BJ (cell line): ENCODE data around the gene GDPD4. TPM values are rescaled to one million over a fixed set of nuclear protein-coding genes. Genes with fewer than 3 reads are reported as not detected.

Source experiments
- CTCF ChIA-PET: fragments of 350-600 bp; formaldehyde crosslinking; extraction: SDS; loops from one replicate; lab custom pipeline; 2021; ENCODE audit warnings: antibody characterized with exemption, inconsistent platforms; lab: Yijun Ruan, JAX
- POLR2A ChIA-PET: fragments of 300-600 bp; sonication (Branson Sonifier 250); formaldehyde crosslinking; extraction: SDS; loops from one replicate; lab custom pipeline; 2021; ENCODE audit warnings: antibody characterized with exemption; lab: Charles Lee
- DNase-seq: peaks from one replicate; pipeline ENCODE4 v3.0.0-alpha.2; 2011; ENCODE audit warnings: low read depth
- H3K27me3 ChIP-seq: 2 replicates; pipeline ENCODE4 v1.6.0; 2011; ENCODE audit warnings: low read length; ENCODE audit not compliant: control insufficient read depth, insufficient read depth
- H3K36me3 ChIP-seq: 2 replicates; pipeline ENCODE4 v1.5.1; 2011; ENCODE audit warnings: low read length; ENCODE audit not compliant: control insufficient read depth, insufficient read depth
- H3K4me3 ChIP-seq: 2 replicates; pipeline ENCODE4 v1.5.1; 2011; ENCODE audit warnings: low read depth, mild to moderate bottlenecking, control low read depth, low read length
- polyA plus RNA-seq: library from polyadenylated mRNA; depleted of rRNA; stranded (reverse); fragments of >200 nt; gene quantifications from 2 replicates; pipeline ENCODE4 v1.2.3, GENCODE V29; 2011
- TF ChIP-seq, protein P1 (sequence below): IDR thresholded peaks from 2 replicates; pipeline ENCODE4 v1.5.1; 2011; ENCODE audit warnings: low read depth, mild to moderate bottlenecking, control low read depth, inconsistent platforms, low read length, moderate library complexity; ENCODE audit not compliant: insufficient read depth

The GDPD4 gene
- polyA plus RNA-seq, 1 experiment, result not detected

DNA sequence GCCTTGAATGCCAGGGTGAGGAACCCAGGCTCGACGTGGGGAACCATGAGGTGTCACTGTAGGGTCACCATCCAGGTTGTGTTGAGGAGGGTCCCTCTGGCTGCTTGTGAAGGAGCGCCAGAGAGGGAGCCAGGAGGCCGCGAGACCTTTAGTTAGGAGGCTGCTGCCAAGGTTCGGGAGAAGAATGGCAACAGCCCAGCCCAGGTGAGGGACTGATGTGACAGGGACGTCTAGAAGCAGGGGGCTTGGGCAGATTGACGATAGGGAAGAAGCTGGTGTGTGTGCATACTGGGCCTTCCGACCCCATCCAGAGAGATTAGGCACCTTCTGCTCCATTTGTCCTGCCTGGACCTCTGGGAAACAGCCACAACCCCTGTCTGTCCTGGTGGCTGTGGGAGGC is 124.5 kb downstream of the GDPD4 start:
- ChIA-PET CTCF (interaction anchor here (4.0 kb wide), 1 partner anchor 12 kb away, joined by 27 read pairs; no protein-coding TSS in a partner anchor), POLR2A (no interaction called here)
- no peak for DNase-seq
- Histone ChIP-seq H3K4me3 (no peak overlapping the region), H3K36me3 (no peaks in the 10 kb centered on the region), H3K27me3 (peaks cover 3% of the 10 kb centered on the region)
- TF ChIP-seq, protein P1, sequence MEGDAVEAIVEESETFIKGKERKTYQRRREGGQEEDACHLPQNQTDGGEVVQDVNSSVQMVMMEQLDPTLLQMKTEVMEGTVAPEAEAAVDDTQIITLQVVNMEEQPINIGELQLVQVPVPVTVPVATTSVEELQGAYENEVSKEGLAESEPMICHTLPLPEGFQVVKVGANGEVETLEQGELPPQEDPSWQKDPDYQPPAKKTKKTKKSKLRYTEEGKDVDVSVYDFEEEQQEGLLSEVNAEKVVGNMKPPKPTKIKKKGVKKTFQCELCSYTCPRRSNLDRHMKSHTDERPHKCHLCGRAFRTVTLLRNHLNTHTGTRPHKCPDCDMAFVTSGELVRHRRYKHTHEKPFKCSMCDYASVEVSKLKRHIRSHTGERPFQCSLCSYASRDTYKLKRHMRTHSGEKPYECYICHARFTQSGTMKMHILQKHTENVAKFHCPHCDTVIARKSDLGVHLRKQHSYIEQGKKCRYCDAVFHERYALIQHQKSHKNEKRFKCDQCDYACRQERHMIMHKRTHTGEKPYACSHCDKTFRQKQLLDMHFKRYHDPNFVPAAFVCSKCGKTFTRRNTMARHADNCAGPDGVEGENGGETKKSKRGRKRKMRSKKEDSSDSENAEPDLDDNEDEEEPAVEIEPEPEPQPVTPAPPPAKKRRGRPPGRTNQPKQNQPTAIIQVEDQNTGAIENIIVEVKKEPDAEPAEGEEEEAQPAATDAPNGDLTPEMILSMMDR, result no peak

DNA sequence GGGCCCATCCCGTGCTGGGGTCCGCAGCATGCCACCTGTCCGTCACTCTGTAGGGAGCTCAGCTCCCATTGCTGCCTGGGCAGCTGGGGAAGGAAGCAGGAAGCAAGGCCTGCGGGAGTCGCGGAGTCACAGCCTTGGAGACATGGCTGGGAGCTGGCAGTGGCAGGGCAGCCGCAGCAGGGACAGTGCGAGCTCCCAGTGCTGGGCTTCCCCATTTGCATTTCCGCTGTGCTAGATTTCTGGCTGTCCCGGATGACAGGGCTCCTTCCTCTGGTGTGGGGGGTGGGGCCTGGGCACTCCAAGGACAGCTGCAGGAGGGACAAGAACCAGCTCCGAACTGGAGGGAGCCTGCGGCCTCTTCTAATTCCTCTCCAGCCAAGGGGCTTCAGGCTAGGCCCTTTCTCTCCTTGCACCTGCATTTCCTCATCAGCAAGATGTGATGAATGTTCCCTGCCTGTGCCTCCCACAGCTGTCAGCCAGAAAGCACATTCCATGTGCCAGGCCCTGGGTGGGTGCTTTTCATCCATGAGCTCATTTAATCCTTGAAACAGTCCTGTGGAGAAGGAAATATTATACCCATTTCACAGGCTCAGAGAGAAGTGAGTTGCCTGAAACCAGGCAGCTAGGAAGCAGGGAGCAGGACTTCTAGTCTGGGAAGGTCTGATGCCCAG is 125.5 kb downstream of the GDPD4 start:
- ChIA-PET POLR2A (no interaction called here), CTCF (interaction anchor here (1.1 to 4.0 kb wide), 2 partner anchors 13 to 49 kb away, joined by 5 to 27 read pairs; no protein-coding TSS in a partner anchor)
- TF ChIP-seq, protein P1, result no peak
- DNase-seq, result no peak
- Histone ChIP-seq H3K4me3 (no peak overlapping the region), H3K27me3 (peaks cover 3% of the 10 kb centered on the region), H3K36me3 (no peaks in the 10 kb centered on the region)

DNA sequence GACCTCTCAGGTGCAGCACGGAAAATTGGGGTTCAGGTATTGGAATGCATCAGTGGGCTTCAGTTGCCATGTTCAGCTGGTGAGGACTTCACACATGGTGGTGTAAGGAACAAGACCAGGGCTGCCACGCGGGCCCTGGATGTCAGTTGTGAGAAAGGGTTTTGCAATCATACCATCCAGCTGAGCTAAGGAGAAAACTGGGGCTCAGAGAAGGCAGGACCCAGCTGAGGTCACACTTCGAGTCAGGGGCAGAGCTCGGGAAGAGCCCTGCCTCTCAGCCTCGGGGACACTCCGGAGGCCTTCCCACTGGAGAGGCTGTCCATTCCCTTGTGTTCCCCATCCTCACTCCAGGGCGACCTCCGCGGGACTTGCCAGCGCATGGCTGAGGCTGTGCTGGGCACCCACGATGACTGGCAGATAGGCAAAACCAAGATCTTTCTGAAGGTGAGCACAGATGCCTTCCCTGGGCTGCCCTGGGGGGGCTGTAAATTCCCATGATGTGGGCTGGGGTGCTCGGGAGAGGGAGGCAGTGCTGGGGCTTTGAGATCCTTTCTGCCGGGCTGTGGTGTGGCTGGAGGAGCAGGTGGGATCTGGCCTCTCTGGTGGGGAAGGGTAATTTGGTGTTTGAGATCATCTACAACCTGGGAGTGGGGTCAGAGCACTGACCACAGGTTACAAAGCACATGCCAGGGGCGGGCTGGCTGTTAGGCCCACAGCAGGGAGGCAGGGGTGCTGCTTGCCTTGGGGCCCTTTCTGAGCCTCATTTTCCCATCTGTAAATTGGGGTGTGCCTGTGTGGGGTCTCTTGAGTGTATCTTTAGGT is 126.3 kb downstream of the GDPD4 start:
- DNase-seq, result no peak
- CTCF ChIA-PET, result interaction anchor here (1.1 to 4.0 kb wide), 3 partner anchors 14 to 373 kb away, joined by 4 to 27 read pairs (median 5); no protein-coding TSS in a partner anchor
- H3K4me3 ChIP-seq, result no peak overlapping the region
- TF ChIP-seq, protein P1, result no peak
- H3K36me3 ChIP-seq, result no peaks in the 10 kb centered on the region
- POLR2A ChIA-PET, result no interaction called here
- peaks cover 3% of the 10 kb centered on the region for H3K27me3 ChIP-seq

DNA sequence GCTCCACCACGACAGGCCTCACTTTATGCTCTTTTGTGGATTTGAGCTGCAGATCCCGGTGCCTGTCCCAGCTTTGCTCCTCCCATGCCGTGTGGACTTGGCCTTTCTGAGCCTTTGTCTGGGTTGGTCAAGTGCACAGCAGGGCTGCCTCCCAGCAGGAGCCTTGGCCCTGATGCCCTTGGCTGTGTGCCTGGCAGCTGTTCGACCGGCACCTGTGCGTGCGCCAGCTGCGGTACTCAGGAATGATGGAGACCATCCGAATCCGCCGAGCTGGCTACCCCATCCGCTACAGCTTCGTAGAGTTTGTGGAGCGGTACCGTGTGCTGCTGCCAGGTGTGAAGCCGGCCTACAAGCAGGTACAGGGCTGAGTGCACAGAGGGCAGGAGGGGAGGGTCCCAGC is 126.9 kb downstream of the GDPD4 start:
- no peaks in the 10 kb centered on the region for H3K36me3 ChIP-seq
- no peak for DNase-seq
- ChIA-PET POLR2A (no interaction called here), CTCF (interaction anchor here (0.6 to 4.0 kb wide), 6 partner anchors 9 to 374 kb away, joined by 3 to 27 read pairs (median 4); no protein-coding TSS in a partner anchor)
- TF ChIP-seq, protein P1, result no peak
- no peak overlapping the region for H3K4me3 ChIP-seq
- peaks cover 3% of the 10 kb centered on the region for H3K27me3 ChIP-seq

DNA sequence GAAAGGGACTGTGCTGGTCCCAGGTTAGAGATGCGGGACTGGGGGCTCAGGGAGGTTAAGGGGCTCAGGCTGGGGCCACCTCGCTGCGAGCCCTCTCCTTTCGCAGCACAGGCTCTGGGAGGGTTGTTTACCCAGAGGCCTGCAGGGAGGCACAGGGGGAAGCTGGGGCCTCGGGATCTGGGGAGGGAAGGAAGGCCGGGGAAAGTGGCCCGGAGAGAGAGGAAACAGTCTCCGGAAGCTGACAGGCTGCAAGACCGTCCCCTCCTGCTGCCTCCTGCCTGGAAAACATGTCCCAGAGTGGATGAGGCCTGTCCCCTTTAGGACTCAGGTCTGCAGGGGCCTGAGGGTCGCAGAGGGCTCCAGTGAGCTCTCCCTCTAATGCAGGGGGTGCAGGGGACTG is 128.0 kb downstream of the GDPD4 start:
- DNase-seq, result no peak
- Histone ChIP-seq H3K36me3 (no peaks in the 10 kb centered on the region), H3K4me3 (no peak overlapping the region), H3K27me3 (peaks cover 3% of the 10 kb centered on the region)
- POLR2A ChIA-PET, result no interaction called here
- CTCF ChIA-PET, result interaction anchor here (1.0 to 4.0 kb wide), 5 partner anchors 15 to 46 kb away, joined by 3 to 27 read pairs (median 7); partner anchors contain the start of gene MYO7A
- TF ChIP-seq, protein P1, result no peak
